PC-9 (cell line): ENCODE measurements around the gene ACP3. TPM values are rescaled to one million over a fixed set of nuclear protein-coding genes. Genes with fewer than 3 reads are reported as not detected.

Experiments
- BruUV-seq: library from RNA; stranded (reverse); fragments of 400-500 nt; replicated peaks from 2 replicates; lab custom pipeline; 2021; lab: Mats Ljungman, UMichigan
- CTCF ChIA-PET: fragments of 300-600 bp; sonication (Branson Sonifier 250); formaldehyde crosslinking; loops from one replicate; lab custom pipeline; 2022; ENCODE audit warnings: antibody characterized with exemption; lab: Charles Lee
- POLR2A ChIA-PET: fragments of 300-600 bp; sonication (Branson Sonifier 250); formaldehyde crosslinking; loops from one replicate; lab custom pipeline; 2022; ENCODE audit warnings: antibody characterized with exemption; ENCODE audit not compliant: unreplicated experiment; lab: Charles Lee
- DNase-seq, 2 experiments: peaks; one replicate each; pipeline versions ENCODE4 v3.0.0 to v3.0.0-alpha.2; 2015 to 2022; ENCODE audit warnings: mixed read lengths in 1 of 2
- H2AFZ ChIP-seq: fragments of 200-600 bp; sonication (generic); 2 replicates; pipeline ENCODE4 v1.8.1; 2017; ENCODE audit warnings: antibody characterized with exemption
- H3F3A ChIP-seq: fragments of 200-600 bp; sonication (generic); 2 replicates; pipeline ENCODE4 v1.8.1; 2017; ENCODE audit warnings: antibody characterized with exemption, mild to moderate bottlenecking, low read depth; ENCODE audit not compliant: insufficient read depth
- H3K27ac ChIP-seq: fragments of 200-600 bp; sonication (generic); 2 replicates; pipeline ENCODE4 v1.6.1; 2016; ENCODE audit warnings: mixed run types
- H3K27me3 ChIP-seq: fragments of 200-600 bp; sonication (generic); 2 replicates; pipeline ENCODE4 v1.6.1; 2016; ENCODE audit warnings: low read depth, mixed run types; ENCODE audit not compliant: insufficient read depth
- H3K36me3 ChIP-seq: fragments of 200-600 bp; sonication (generic); 2 replicates; pipeline ENCODE4 v1.6.1; 2016; ENCODE audit warnings: low read depth, mixed run types
- H3K4me1 ChIP-seq: fragments of 200-600 bp; sonication (generic); replicated peaks from 2 replicates; pipeline ENCODE4 v1.6.1; 2016; ENCODE audit warnings: mixed run types; ENCODE audit not compliant: insufficient read depth
- H3K4me2 ChIP-seq: fragments of 200-600 bp; sonication (generic); 2 replicates; pipeline ENCODE4 v1.6.1; 2017; ENCODE audit warnings: mixed run types
- H3K4me3 ChIP-seq: fragments of 200-600 bp; sonication (generic); 2 replicates; pipeline ENCODE4 v1.6.1; 2016; ENCODE audit warnings: mixed run types
- H3K79me2 ChIP-seq: fragments of 200-600 bp; sonication (generic); 2 replicates; pipeline ENCODE4 v1.6.1; 2017; ENCODE audit warnings: low read depth, mixed run types
- H3K9me2 ChIP-seq: fragments of 200-600 bp; sonication (generic); 2 replicates; pipeline ENCODE4 v1.8.1; 2017; ENCODE audit warnings: mild to moderate bottlenecking; ENCODE audit not compliant: insufficient read depth
- H3K9me3 ChIP-seq: fragments of 200-600 bp; sonication (generic); 2 replicates; pipeline ENCODE4 v1.8.1; 2016; ENCODE audit warnings: low read depth; ENCODE audit not compliant: insufficient read depth
- H4K20me1 ChIP-seq: fragments of 200-600 bp; sonication (generic); 2 replicates; pipeline ENCODE4 v1.8.1; 2017; ENCODE audit not compliant: insufficient read depth
- CTCF ChIP-seq: fragments of 200-600 bp; sonication (generic); conservative IDR thresholded peaks from 2 replicates; pipeline ENCODE4 v1.6.1; 2017; ENCODE audit warnings: mixed run types, antibody characterized with exemption, mild to moderate bottlenecking, moderate library complexity
- EZH2 ChIP-seq: fragments of 200-600 bp; sonication (generic); IDR thresholded peaks from 2 replicates; pipeline ENCODE4 v1.8.0; 2017; ENCODE audit warnings: antibody characterized with exemption, low read depth
- intact Hi-C: fragments of 100-400 bp; cut with micrococcal nuclease; formaldehyde crosslinking; loops from one replicate; pipeline ENCODE4 v1.10.0; 2022; ENCODE audit not compliant: unreplicated experiment
- total RNA-seq: library from RNA; stranded (reverse); gene quantifications from 2 replicates; pipeline ENCODE4 v1.2.3, GENCODE V29; 2021

ACP3 gene
- total RNA-seq, 1 experiment from 2014 or later, result 3.5 TPM

GRCh38 chr3:132285620-132285945 lies 31.6 kb upstream of the ACP3 start:
- Histone ChIP-seq H3K4me1 (peaks cover 12% of the 10 kb centered on the region; the same call in 1 of the 2 replicates), H4K20me1 (no peaks in the 10 kb centered on the region), H3K9me2 (no peaks in the 10 kb centered on the region), H3K27me3 (no peaks in the 10 kb centered on the region), H2AFZ (no peak overlapping the region), H3K36me3 (no peaks in the 10 kb centered on the region), H3K79me2 (no peaks in the 10 kb centered on the region), H3K4me3 (no peak overlapping the region), H3K27ac (no peak overlapping the region), H3F3A (no peaks in the 10 kb centered on the region), H3K4me2 (no peak overlapping the region), H3K9me3 (0 out of 2 replicates have a peak, but pooled peaks cover 4% of the 10 kb centered on the region)
- intact Hi-C loops, result loop anchor here (1.0 kb wide), 2 partner anchors 32 to 58 kb away; partner anchors contain the start of gene ACP3
- POLR2A ChIA-PET, result interaction anchor here (0.7 kb wide), 1 partner anchor 32 kb away, joined by 3 read pairs; no protein-coding TSS in a partner anchor
- CTCF ChIA-PET, result interaction anchor here (0.6 kb wide), 1 partner anchor 38 kb away, joined by 10 read pairs; no protein-coding TSS in a partner anchor
- no peak for TF ChIP-seq CTCF
- no peak for TF ChIP-seq EZH2
- BruUV-seq, result no TSS peak
- no peak for DNase-seq

- H3K4me3 ChIP-seq, result no peak overlapping the region
- ChIA-PET POLR2A (interaction anchor here (0.7 kb wide), 1 partner anchor 31 kb away, joined by 3 read pairs; no protein-coding TSS in a partner anchor), CTCF (no interaction called here)
- TF ChIP-seq EZH2 (no peak), CTCF (no peak)
- H2AFZ ChIP-seq, result no peak overlapping the region
- no peaks in the 10 kb centered on the region for H3K79me2 ChIP-seq
- no peaks in the 10 kb centered on the region for H3K9me2 ChIP-seq
- H3K36me3 ChIP-seq, result no peaks in the 10 kb centered on the region
- H3K9me3 ChIP-seq, result 0 out of 2 replicates have a peak, but pooled peaks cover 4% of the 10 kb centered on the region
- H4K20me1 ChIP-seq, result no peaks in the 10 kb centered on the region
- peaks cover 12% of the 10 kb centered on the region; the same call in 1 of the 2 replicates for H3K4me1 ChIP-seq
- no peak overlapping the region for H3K4me2 ChIP-seq
- intact Hi-C loops, result no loop called here
- H3K27me3 ChIP-seq, result no peaks in the 10 kb centered on the region
- H3F3A ChIP-seq, result no peaks in the 10 kb centered on the region
- no peak for DNase-seq
- BruUV-seq, result no TSS peak
- no peak overlapping the region for H3K27ac ChIP-seq
These were observed 31.2 kb upstream of the ACP3 start for GRCh38 chr3:132286035-132286434.

- CTCF ChIA-PET, result no interaction called here
- Histone ChIP-seq H3K36me3 (no peaks in the 10 kb centered on the region), H4K20me1 (no peaks in the 10 kb centered on the region), H2AFZ (no peak overlapping the region), H3K27ac (no peak overlapping the region), H3K4me1 (peaks cover 8% of the 10 kb centered on the region; the same call in 1 of the 2 replicates), H3K9me2 (no peaks in the 10 kb centered on the region), H3K4me2 (no peak overlapping the region), H3K4me3 (no peak overlapping the region), H3K79me2 (no peaks in the 10 kb centered on the region), H3F3A (no peaks in the 10 kb centered on the region), H3K9me3 (0 out of 2 replicates have a peak, but pooled peaks cover 4% of the 10 kb centered on the region), H3K27me3 (no peaks in the 10 kb centered on the region)
- no peak for DNase-seq
- POLR2A ChIA-PET, result no interaction called here
- TF ChIP-seq CTCF (no peak), EZH2 (no peak)
- BruUV-seq, result no TSS peak
- intact Hi-C loops, result no loop called here
These were observed 28.9 kb upstream of the ACP3 start for GRCh38 chr3:132288357-132288756.
